Gastroesophageal sphincter (tissue), 4 donors: Measurements from ENCODE around the gene CPOX. TPM values are rescaled to one million over a fixed set of nuclear protein-coding genes. Genes with fewer than 3 reads are reported as not detected.
"Not testable (repeated sequence)": the region's sequence is repeated elsewhere in the genome, so short reads cannot be mapped to it uniquely, and the experiment has no call there.

Source experiments
- ATAC-seq: fragments of 150-250 bp; one replicate; pipeline ENCODE4 v1.9.1; 2016; ENCODE audit warnings: mild to moderate bottlenecking, moderate library complexity
- H3K27ac ChIP-seq, 4 donors: fragments of 200-600 bp; sonication (generic) in 3 of 4; 1 replicate in 3 of 4; 2 replicates in 1 of 4; pipeline ENCODE4 v1.5.1; 2016 to 2019
- H3K27me3 ChIP-seq: fragments of 200-600 bp; sonication (generic); one replicate; pipeline ENCODE4 v1.5.1; 2019
- H3K36me3 ChIP-seq, 2 donors: fragments of 200-600 bp; sonication (generic); one replicate each; pipeline ENCODE4 v1.5.1; 2019; ENCODE audit warnings: control low read depth in 1 of 2
- H3K4me1 ChIP-seq, 3 donors: fragments of 200-600 bp; sonication (generic); 1 replicate in 2 of 3; 2 replicates in 1 of 3; pipeline ENCODE4 v1.5.1; 2016 to 2019; ENCODE audit warnings: control low read depth in 2 of 3
- H3K4me3 ChIP-seq, 2 donors: fragments of 200-600 bp; sonication (generic); one replicate each; pipeline ENCODE4 v1.5.1; 2019; ENCODE audit warnings: mild to moderate bottlenecking in 1 of 2, moderate library complexity in 1 of 2
- H3K9me3 ChIP-seq, 3 donors: fragments of 200-600 bp; sonication (generic); one replicate each; pipeline ENCODE4 v1.5.1; 2017 to 2019; ENCODE audit warnings: control low read depth in 2 of 3
- CTCF ChIP-seq, 4 experiments: fragments of 200-600 bp in 2 of 4; fragments of 450-650 bp in 2 of 4; sonication (generic) in 1 of 4; IDR thresholded peaks; one replicate each; pipeline ENCODE4 v1.5.1; 2017 to 2019; ENCODE audit warnings: antibody characterized with exemption in 4 of 4, mild to moderate bottlenecking in 2 of 4, moderate library complexity in 2 of 4
- EP300 ChIP-seq: sonication (generic); formaldehyde crosslinking; IDR thresholded peaks from one replicate; pipeline ENCODE4 v1.6.1; 2017; ENCODE audit warnings: antibody characterized with exemption, mild to moderate bottlenecking
- POLR2A ChIP-seq, 2 donors: fragments of 450-650 bp; IDR thresholded peaks; one replicate each; pipeline ENCODE4 v1.6.1; 2017; ENCODE audit warnings: antibody characterized with exemption in 2 of 2, mild to moderate bottlenecking in 2 of 2, moderate library complexity in 1 of 2
- POLR2AphosphoS5 ChIP-seq: sonication (generic); formaldehyde crosslinking; IDR thresholded peaks from one replicate; pipeline ENCODE4 v1.6.1; 2017; ENCODE audit warnings: antibody characterized with exemption
- WGBS, 2 donors: methylation state at CpG; one replicate each; pipeline ENCODE4 v1.1.5; 2018; ENCODE audit warnings: low coverage in 1 of 2; 5-methylcytosine and 5-hydroxymethylcytosine counted together
- total RNA-seq, 4 donors: library from RNA; depleted of rRNA; stranded (reverse); fragments of >200 nt; gene quantifications; one replicate each; pipeline ENCODE4 v1.1.0, GENCODE V29; 2016

Gene CPOX
- total RNA-seq, result 10 to 100 TPM; 11.7 to 26.1 (median 17.1) TPM

- H3K9me3 ChIP-seq, result no peaks in the 10 kb centered on the region
- WGBS, 2 donors, result 0% methylated on average over 7 to 12 of the region's 84 CpGs
- H3K27me3 ChIP-seq, result no peaks in the 10 kb centered on the region
- H3K4me1 ChIP-seq, result peaks cover 0 to 17% (median 0%) of the 10 kb centered on the region in 3 donors
- peak; percentile 97 for ATAC-seq
- peak within 1 kb of the TSS; percentile 80 to 88 for H3K4me3 ChIP-seq
- H3K36me3 ChIP-seq, result peaks cover 0 to 25% of the 10 kb centered on the region in 2 donors
- TF ChIP-seq POLR2A (IDR thresholded peaks at IDR 0.05) (peak in 1 of 2 donors; percentile 19), POLR2AphosphoS5 (peak; percentile 42), CTCF (IDR thresholded peaks at IDR 0.05) (no peak), EP300 (no peak)
- H3K27ac ChIP-seq, result peak within 1 kb of the TSS; percentile 76 to 89 (median 86)
These were observed at the start of gene CPOX for GRCh38 chr3:98593046-98593936. TSS of gene CPOX (minus strand) at chr3:98593611. CDS start at chr3:98593504, 107 bp downstream.

GRCh38 chr3:98642769-98643168 is 49.4 kb upstream of the CPOX start:
- H3K27me3 ChIP-seq, H3K27ac ChIP-seq, H3K9me3 ChIP-seq, H3K36me3 ChIP-seq, H3K4me3 ChIP-seq, ATAC-seq, H3K4me1 ChIP-seq: not testable (repeated sequence)
- 75 to 83% methylated on average over 4 to 9 of the region's 9 CpGs for WGBS, 2 donors

GRCh38 chr3:98641756-98642155 is 48.3 kb upstream of the CPOX start:
- not testable (repeated sequence) for H3K36me3 ChIP-seq, H3K4me3 ChIP-seq, H3K4me1 ChIP-seq, H3K27me3 ChIP-seq, ATAC-seq, H3K27ac ChIP-seq, H3K9me3 ChIP-seq
- 81 to 82% methylated on average over 1 to 2 of the region's 2 CpGs for whole genome bisulfite sequencing, 2 donors

GRCh38 chr3:98638515-98638914 is 45.1 kb upstream of the CPOX start:
- H3K4me3 ChIP-seq, H3K27me3 ChIP-seq, H3K9me3 ChIP-seq, H3K27ac ChIP-seq, H3K36me3 ChIP-seq, ATAC-seq, H3K4me1 ChIP-seq: not testable (repeated sequence)
- 83 to 100% methylated on average over 1 to 2 of the region's 2 CpGs for WGBS, 2 donors

- 100% methylated on average over 3 of the region's 3 CpGs; no CpG with 5 or more reads in 1 of the 2 donors for WGBS, 2 donors
These were observed 37.0 kb upstream of the CPOX start for GRCh38 chr3:98630416-98630815.

GRCh38 chr3:98628317-98628716 is 34.9 kb upstream of the CPOX start:
- H3K27ac ChIP-seq, result no peak overlapping the region
- ATAC-seq, result no peak
- H3K27me3 ChIP-seq, result no peaks in the 10 kb centered on the region
- H3K4me1 ChIP-seq, result no peaks in the 10 kb centered on the region
- TF ChIP-seq EP300, result no peak
- no peak overlapping the region for H3K4me3 ChIP-seq
- H3K9me3 ChIP-seq, result no peaks in the 10 kb centered on the region
- H3K36me3 ChIP-seq, result no peaks in the 10 kb centered on the region

More at GRCh38 chr3:98630416-98630815, 37.0 kb upstream of the CPOX start:
- TF ChIP-seq POLR2AphosphoS5 (no peak), CTCF (IDR thresholded peaks at IDR 0.05) (no peak), EP300 (no peak), POLR2A (IDR thresholded peaks at IDR 0.05) (no peak)
- Histone ChIP-seq H3K4me3 (no peak overlapping the region), H3K27me3 (no peaks in the 10 kb centered on the region), H3K9me3 (no peaks in the 10 kb centered on the region), H3K4me1 (no peaks in the 10 kb centered on the region), H3K27ac (no peak overlapping the region), H3K36me3 (no peaks in the 10 kb centered on the region)
- ATAC-seq, result no peak

- no peaks in the 10 kb centered on the region for H3K27me3 ChIP-seq
- no peak overlapping the region for H3K4me3 ChIP-seq
- no peak overlapping the region for H3K27ac ChIP-seq
- ATAC-seq, result no peak
- H3K9me3 ChIP-seq, result no peaks in the 10 kb centered on the region
- no peaks in the 10 kb centered on the region for H3K4me1 ChIP-seq
- H3K36me3 ChIP-seq, result no peaks in the 10 kb centered on the region
- TF ChIP-seq CTCF (IDR thresholded peaks at IDR 0.05) (no peak), POLR2A (IDR thresholded peaks at IDR 0.05) (no peak), POLR2AphosphoS5 (no peak), EP300 (no peak)
- WGBS, 2 donors, result 76 to 90% methylated on average over 3 to 4 of the region's 4 CpGs
These were observed 32.7 kb upstream of the CPOX start for GRCh38 chr3:98626151-98626550.
